ENCODE measurements around the gene KDM8.

Gene KDM8

DNA sequence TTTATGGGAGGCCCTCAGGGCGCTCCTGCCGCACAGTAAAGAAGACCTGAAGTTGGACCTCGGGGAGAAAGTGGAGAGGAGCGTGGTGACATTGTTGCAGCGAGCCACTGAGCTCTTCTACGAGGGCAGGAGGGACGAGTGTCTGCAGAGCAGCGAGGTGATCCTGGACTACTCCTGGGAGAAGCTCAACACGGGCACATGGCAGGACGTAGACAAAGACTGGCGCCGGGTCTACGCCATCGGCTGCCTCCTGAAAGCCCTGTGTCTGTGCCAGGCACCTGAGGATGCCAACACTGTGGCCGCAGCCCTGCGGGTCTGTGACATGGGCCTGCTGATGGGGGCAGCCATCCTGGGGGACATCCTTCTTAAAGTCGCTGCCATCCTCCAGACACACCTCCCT lies 6.8 kb downstream of the KDM8 start:
- no peak for DNase-seq (ENCODE audit: insufficient read length, low spot score)
- FAIRE-seq, result no peak
- TF ChIP-seq SPI1 (IDR thresholded peaks at IDR 0.05; ENCODE audit: low read depth, low read length) (no peak), POLR2AphosphoS5 (IDR thresholded peaks at IDR 0.05; ENCODE audit: low read depth, low read length) (no peak), TAF1 (IDR thresholded peaks at IDR 0.05; ENCODE audit: low read depth, low read length) (no peak), POLR2A (IDR thresholded peaks at IDR 0.05; ENCODE audit: low read depth, low read length) (no peak), PAX5 (IDR thresholded peaks at IDR 0.05; ENCODE audit: insufficient read depth, low read length, severe bottlenecking) (no peak), POU2F2 (IDR thresholded peaks at IDR 0.05; ENCODE audit: low read depth, low read length) (no peak)

DNA sequence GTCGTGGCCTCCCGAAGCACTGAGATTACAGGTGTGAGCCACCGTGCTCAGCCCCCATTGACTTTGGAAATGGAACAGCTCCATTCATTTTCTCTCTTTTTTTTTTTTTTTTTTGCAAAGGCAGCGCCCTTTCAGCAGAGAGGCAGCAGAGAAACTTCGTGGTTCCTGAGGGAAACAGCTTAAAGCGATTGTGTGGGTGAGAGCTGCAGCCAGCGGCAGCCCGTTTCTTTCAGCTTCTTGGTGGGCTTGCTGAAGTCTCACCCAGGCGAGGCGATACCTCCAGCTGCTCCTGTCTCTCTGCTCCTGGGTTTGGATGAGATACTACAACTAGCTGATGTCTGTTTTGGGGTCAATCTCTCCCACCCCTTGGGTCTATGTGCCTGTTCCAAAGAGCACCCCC lies 7.7 kb downstream of the KDM8 start:
- TF ChIP-seq POLR2AphosphoS5 (IDR thresholded peaks at IDR 0.05; ENCODE audit: low read depth, low read length), result no peak
- no peak for TF ChIP-seq POLR2A (IDR thresholded peaks at IDR 0.05; ENCODE audit: low read depth, low read length)
- no peak for TF ChIP-seq POU2F2 (IDR thresholded peaks at IDR 0.05; ENCODE audit: low read depth, low read length)
- TF ChIP-seq SPI1 (IDR thresholded peaks at IDR 0.05; ENCODE audit: low read depth, low read length), result no peak
- no peak for TF ChIP-seq PAX5 (IDR thresholded peaks at IDR 0.05; ENCODE audit: insufficient read depth, low read length, severe bottlenecking)
- TF ChIP-seq TAF1 (IDR thresholded peaks at IDR 0.05; ENCODE audit: low read depth, low read length), result no peak
- FAIRE-seq (no peak), DNase-seq (ENCODE audit: insufficient read length, low spot score) (no peak)

DNA sequence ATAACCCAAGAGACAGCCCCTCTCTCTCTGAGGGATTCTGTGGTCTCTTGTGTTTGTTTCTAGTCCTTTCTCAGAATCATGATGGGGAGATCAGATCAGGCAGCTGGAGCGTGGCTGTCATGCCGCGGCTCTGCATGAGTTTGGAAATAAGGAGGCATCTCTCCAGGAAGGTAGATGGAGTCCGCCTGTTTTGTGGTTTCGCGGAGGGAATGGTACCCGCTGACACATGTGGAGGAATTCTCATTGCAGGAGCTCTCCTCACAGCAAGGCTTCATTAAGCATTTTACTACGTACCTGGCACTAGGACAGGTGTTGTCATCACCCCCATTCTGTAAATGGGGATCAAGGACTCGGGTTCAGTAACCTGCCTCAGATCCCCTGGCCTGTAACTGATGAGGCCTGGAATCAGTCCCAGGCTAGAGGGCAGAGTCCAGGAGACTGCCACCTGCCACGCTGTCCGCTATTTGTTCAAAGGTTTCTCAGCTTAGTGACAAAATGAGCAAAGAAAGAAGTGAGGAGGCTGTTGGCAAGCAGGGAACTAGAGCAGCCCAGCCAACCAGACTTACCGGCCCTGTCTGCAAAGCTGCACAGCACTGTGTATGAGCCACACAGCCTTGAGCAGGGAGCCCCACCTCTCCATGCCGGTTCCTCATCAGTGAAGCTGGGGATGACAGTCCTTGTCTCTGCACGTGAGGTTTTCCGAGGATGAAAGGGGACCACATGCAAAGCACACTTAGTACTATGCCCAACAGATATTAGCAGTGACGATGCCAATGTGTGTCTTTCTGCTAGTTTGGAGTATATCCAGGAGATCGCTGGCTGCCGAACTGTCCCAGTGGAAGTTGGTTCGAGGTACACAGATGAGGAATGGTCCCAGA lies 11.0 kb downstream of the KDM8 start:
- DNase-seq (ENCODE audit: insufficient read length, low spot score) (no peak), FAIRE-seq (no peak)
- TF ChIP-seq PAX5 (IDR thresholded peaks at IDR 0.05; ENCODE audit: insufficient read depth, low read length, severe bottlenecking), result no peak
- no peak for TF ChIP-seq POLR2AphosphoS5 (IDR thresholded peaks at IDR 0.05; ENCODE audit: low read depth, low read length)
- TF ChIP-seq SPI1 (IDR thresholded peaks at IDR 0.05; ENCODE audit: low read depth, low read length), result no peak
- TF ChIP-seq POU2F2 (IDR thresholded peaks at IDR 0.05; ENCODE audit: low read depth, low read length), result no peak
- no peak for TF ChIP-seq TAF1 (IDR thresholded peaks at IDR 0.05; ENCODE audit: low read depth, low read length)
- TF ChIP-seq POLR2A (IDR thresholded peaks at IDR 0.05; ENCODE audit: low read depth, low read length), result no peak

DNA sequence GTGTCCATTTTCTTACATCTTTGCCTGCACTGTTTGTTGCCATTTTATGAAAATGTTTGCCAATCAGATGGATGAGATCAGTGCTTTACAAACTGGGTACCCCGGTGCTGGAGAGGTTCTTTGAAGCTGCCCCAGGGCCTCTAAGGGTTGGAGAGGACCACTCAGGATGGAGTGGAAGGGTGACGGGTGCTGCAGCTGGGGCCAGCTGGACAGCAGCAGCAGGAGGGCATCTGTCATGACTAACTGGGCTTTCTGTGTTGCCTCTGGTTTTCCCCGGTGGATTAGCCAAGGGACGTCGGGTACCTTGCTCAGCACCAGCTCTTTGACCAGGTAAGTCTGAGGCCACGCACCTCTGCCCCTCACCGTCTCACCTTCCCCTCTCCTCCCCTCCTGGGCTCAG lies 12.3 kb downstream of the KDM8 start:
- FAIRE-seq (no peak), DNase-seq (ENCODE audit: insufficient read length, low spot score) (no peak)

DNA sequence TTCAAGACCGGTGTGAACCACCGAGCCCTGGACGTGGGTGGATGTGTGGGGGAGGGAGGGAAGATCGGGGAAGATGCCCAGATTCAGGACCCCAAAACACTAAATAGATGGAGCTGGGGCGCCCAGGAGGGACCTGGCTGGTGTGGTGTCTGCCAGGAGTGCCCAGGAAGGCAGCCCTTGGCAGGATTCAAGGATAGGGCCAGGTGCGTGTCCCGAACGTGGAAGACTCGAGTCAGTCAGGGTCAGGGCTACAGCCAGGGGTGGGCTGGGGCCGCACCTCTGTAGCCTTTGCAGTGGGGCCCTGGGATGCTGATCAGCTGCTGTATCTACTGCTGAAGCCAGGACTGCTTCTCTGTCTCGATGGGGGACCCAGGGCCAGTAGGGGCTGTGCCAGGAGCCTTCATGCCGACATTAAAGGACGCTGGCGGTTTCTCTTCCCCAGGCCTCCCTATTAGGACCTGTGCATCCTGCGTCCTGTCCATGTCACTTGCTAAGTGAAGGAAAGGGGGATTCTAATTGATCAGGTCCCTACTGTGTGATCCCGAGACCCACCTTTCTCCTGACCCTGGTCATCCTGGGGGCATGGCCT lies 13.1 kb downstream of the KDM8 start:
- TF ChIP-seq PAX5 (IDR thresholded peaks at IDR 0.05; ENCODE audit: insufficient read depth, low read length, severe bottlenecking) (no peak), POU2F2 (IDR thresholded peaks at IDR 0.05; ENCODE audit: low read depth, low read length) (no peak), POLR2A (IDR thresholded peaks at IDR 0.05; ENCODE audit: low read depth, low read length) (no peak), SPI1 (IDR thresholded peaks at IDR 0.05; ENCODE audit: low read depth, low read length) (no peak), POLR2AphosphoS5 (IDR thresholded peaks at IDR 0.05; ENCODE audit: low read depth, low read length) (no peak), TAF1 (IDR thresholded peaks at IDR 0.05; ENCODE audit: low read depth, low read length) (no peak)
- DNase-seq (ENCODE audit: insufficient read length, low spot score) (no peak), FAIRE-seq (no peak)

More for the DNA sequence above, 12.3 kb downstream of the KDM8 start:
- TF ChIP-seq POLR2A (IDR thresholded peaks at IDR 0.05; ENCODE audit: low read depth, low read length) (no peak), TAF1 (IDR thresholded peaks at IDR 0.05; ENCODE audit: low read depth, low read length) (no peak), SPI1 (IDR thresholded peaks at IDR 0.05; ENCODE audit: low read depth, low read length) (no peak), PAX5 (IDR thresholded peaks at IDR 0.05; ENCODE audit: insufficient read depth, low read length, severe bottlenecking) (no peak), POU2F2 (IDR thresholded peaks at IDR 0.05; ENCODE audit: low read depth, low read length) (no peak), POLR2AphosphoS5 (IDR thresholded peaks at IDR 0.05; ENCODE audit: low read depth, low read length) (no peak)

DNA sequence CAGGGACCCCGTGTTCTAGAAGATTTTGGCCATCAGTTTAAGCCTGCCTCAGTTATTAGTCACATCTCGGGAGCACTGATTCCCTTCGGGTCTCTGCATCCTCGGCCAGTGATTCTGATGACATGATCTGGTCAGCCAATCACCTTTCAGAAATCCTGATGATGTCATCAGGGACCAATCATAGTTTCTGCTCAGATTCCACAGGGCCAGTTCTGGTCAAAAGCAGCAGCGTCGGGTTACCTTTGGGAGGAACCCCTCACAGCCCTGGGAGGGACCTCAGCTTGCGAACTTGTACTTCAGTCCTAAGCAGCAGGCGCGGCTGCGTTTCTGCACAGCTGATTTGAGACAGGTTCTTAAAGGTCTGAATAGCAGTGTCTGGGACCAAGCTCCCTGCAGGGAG lies 13.9 kb downstream of the KDM8 start:
- no peak for FAIRE-seq

DNA sequence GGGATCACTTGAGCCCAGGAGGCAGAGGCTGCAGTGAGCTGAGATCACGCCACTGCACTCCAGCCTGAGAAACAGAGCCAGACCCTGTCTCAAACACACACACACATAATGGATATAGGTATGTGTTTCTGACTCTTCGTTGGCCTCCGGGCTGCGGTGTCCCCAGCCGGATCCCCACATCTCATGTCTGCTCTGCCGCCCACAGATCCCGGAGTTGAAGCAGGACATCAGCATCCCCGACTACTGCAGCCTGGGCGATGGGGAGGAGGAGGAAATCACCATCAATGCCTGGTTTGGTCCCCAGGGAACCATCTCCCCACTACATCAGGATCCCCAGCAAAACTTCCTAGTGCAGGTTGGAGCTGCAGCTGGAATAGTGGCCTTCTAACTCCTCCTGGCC lies 15.4 kb downstream of the KDM8 start:
- DNase-seq (ENCODE audit: insufficient read length, low spot score) (no peak), FAIRE-seq (no peak)
- TF ChIP-seq POLR2A (IDR thresholded peaks at IDR 0.05; ENCODE audit: low read depth, low read length) (no peak), POU2F2 (IDR thresholded peaks at IDR 0.05; ENCODE audit: low read depth, low read length) (no peak), TAF1 (IDR thresholded peaks at IDR 0.05; ENCODE audit: low read depth, low read length) (no peak), POLR2AphosphoS5 (IDR thresholded peaks at IDR 0.05; ENCODE audit: low read depth, low read length) (no peak), SPI1 (IDR thresholded peaks at IDR 0.05; ENCODE audit: low read depth, low read length) (no peak), PAX5 (IDR thresholded peaks at IDR 0.05; ENCODE audit: insufficient read depth, low read length, severe bottlenecking) (no peak)

More for the DNA sequence above, 13.9 kb downstream of the KDM8 start:
- no peak for DNase-seq (ENCODE audit: insufficient read length, low spot score)
- TF ChIP-seq POLR2A (IDR thresholded peaks at IDR 0.05; ENCODE audit: low read depth, low read length) (no peak), POU2F2 (IDR thresholded peaks at IDR 0.05; ENCODE audit: low read depth, low read length) (no peak), TAF1 (IDR thresholded peaks at IDR 0.05; ENCODE audit: low read depth, low read length) (no peak), POLR2AphosphoS5 (IDR thresholded peaks at IDR 0.05; ENCODE audit: low read depth, low read length) (no peak), PAX5 (IDR thresholded peaks at IDR 0.05; ENCODE audit: insufficient read depth, low read length, severe bottlenecking) (no peak), SPI1 (IDR thresholded peaks at IDR 0.05; ENCODE audit: low read depth, low read length) (no peak)

DNA sequence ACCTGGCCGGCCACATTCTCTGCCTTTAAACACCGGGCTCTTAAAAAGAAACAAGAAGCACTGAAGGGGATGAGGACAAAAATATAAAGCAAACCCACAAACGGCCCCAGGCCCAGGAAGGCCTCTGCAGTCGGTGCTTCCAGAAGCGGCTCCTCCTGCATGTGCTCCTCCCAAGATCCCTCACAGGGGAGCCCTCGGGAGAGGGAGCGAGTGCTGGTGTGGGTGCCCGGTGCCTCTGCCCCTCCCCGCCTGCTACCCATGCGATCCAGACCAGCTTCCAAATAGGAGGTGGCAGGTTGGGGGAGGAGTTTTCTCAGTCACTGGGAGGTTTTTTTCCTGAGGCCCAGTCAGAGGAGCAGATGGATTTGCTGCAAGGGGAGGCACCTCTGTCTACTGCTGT lies 15.8 kb downstream of the KDM8 start:
- FAIRE-seq, result no peak
- TF ChIP-seq POLR2AphosphoS5 (IDR thresholded peaks at IDR 0.05; ENCODE audit: low read depth, low read length) (no peak), PAX5 (IDR thresholded peaks at IDR 0.05; ENCODE audit: insufficient read depth, low read length, severe bottlenecking) (no peak), TAF1 (IDR thresholded peaks at IDR 0.05; ENCODE audit: low read depth, low read length) (no peak), SPI1 (IDR thresholded peaks at IDR 0.05; ENCODE audit: low read depth, low read length) (no peak), POLR2A (IDR thresholded peaks at IDR 0.05; ENCODE audit: low read depth, low read length) (no peak), POU2F2 (IDR thresholded peaks at IDR 0.05; ENCODE audit: low read depth, low read length) (no peak)
- DNase-seq (ENCODE audit: insufficient read length, low spot score), result no peak

DNA sequence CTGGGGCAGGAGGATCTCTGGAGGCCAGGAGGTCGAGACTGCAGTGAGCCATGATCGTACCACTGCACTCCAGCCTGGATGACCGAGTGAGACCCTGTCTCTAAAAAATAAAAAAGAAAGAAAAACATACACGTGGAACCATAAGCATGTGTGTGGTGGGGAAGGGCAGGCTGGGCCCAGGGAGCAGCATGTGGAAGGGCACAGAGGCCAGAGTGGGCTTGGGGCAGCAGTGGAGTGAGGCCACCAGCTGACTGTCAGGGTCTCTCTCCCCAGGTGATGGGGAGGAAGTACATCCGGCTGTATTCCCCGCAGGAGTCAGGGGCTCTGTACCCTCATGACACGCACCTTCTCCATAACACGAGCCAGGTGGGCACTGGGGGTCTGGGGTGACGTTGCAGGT lies 16.8 kb downstream of the KDM8 start:
- TF ChIP-seq POLR2AphosphoS5 (IDR thresholded peaks at IDR 0.05; ENCODE audit: low read depth, low read length) (no peak), POU2F2 (IDR thresholded peaks at IDR 0.05; ENCODE audit: low read depth, low read length) (no peak), SPI1 (IDR thresholded peaks at IDR 0.05; ENCODE audit: low read depth, low read length) (no peak), POLR2A (IDR thresholded peaks at IDR 0.05; ENCODE audit: low read depth, low read length) (no peak), PAX5 (IDR thresholded peaks at IDR 0.05; ENCODE audit: insufficient read depth, low read length, severe bottlenecking) (no peak), TAF1 (IDR thresholded peaks at IDR 0.05; ENCODE audit: low read depth, low read length) (no peak)
- DNase-seq (ENCODE audit: insufficient read length, low spot score) (no peak), FAIRE-seq (no peak)
